Type B pancreatic cell (in vitro differentiated cells): ENCODE data around the gene PSME4. TPM values are rescaled to one million over a fixed set of nuclear protein-coding genes. Genes with fewer than 3 reads are reported as not detected.
A peak's percentile ranks its signal among the peaks of the same experiment; 100 is the strongest.

Source experiments
- DNase-seq: peaks from one replicate; pipeline ENCODE4 v3.0.0; 2021; ENCODE audit warnings: mixed read lengths; ENCODE audit not compliant: unreplicated experiment; ENCODE audit errors: extremely low spot score
- H3K27ac Mint-ChIP-seq: 2 replicates; pipeline ENCODE4 v1.8.0; 2021; ENCODE audit warnings: mild to moderate bottlenecking, mixed read lengths
- H3K27me3 Mint-ChIP-seq: 2 replicates; pipeline ENCODE4 v1.8.0; 2021; ENCODE audit warnings: mixed read lengths
- H3K36me3 Mint-ChIP-seq: 2 replicates; pipeline ENCODE4 v1.8.0; 2021; ENCODE audit warnings: mixed read lengths
- H3K4me1 Mint-ChIP-seq: one replicate; pipeline ENCODE4 v1.8.0; 2021; ENCODE audit warnings: mixed read lengths; ENCODE audit not compliant: unreplicated experiment
- H3K4me3 Mint-ChIP-seq: 2 replicates; pipeline ENCODE4 v1.8.0; 2021; ENCODE audit warnings: mild to moderate bottlenecking, mixed read lengths
- H3K9me3 Mint-ChIP-seq: 2 replicates; pipeline ENCODE4 v1.8.0; 2021; ENCODE audit warnings: mixed read lengths
- long read RNA-seq: library from polyadenylated mRNA; unstranded; transcript quantifications from one replicate; pipeline ENCODE4 v2.0.0, GENCODE V29; 2020
- total RNA-seq: library from RNA; stranded (reverse); gene quantifications from 2 replicates; pipeline ENCODE4 v1.2.1, GENCODE V29; 2021; ENCODE audit warnings: low replicate concordance
- TF ChIP-seq, protein P1 (sequence below): fragments of 200-600 bp; sonication (generic); conservative IDR thresholded peaks from 2 replicates; pipeline ENCODE4 v1.5.0; 2021; ENCODE audit warnings: antibody characterized with exemption, mild to moderate bottlenecking

The PSME4 gene, protein sequence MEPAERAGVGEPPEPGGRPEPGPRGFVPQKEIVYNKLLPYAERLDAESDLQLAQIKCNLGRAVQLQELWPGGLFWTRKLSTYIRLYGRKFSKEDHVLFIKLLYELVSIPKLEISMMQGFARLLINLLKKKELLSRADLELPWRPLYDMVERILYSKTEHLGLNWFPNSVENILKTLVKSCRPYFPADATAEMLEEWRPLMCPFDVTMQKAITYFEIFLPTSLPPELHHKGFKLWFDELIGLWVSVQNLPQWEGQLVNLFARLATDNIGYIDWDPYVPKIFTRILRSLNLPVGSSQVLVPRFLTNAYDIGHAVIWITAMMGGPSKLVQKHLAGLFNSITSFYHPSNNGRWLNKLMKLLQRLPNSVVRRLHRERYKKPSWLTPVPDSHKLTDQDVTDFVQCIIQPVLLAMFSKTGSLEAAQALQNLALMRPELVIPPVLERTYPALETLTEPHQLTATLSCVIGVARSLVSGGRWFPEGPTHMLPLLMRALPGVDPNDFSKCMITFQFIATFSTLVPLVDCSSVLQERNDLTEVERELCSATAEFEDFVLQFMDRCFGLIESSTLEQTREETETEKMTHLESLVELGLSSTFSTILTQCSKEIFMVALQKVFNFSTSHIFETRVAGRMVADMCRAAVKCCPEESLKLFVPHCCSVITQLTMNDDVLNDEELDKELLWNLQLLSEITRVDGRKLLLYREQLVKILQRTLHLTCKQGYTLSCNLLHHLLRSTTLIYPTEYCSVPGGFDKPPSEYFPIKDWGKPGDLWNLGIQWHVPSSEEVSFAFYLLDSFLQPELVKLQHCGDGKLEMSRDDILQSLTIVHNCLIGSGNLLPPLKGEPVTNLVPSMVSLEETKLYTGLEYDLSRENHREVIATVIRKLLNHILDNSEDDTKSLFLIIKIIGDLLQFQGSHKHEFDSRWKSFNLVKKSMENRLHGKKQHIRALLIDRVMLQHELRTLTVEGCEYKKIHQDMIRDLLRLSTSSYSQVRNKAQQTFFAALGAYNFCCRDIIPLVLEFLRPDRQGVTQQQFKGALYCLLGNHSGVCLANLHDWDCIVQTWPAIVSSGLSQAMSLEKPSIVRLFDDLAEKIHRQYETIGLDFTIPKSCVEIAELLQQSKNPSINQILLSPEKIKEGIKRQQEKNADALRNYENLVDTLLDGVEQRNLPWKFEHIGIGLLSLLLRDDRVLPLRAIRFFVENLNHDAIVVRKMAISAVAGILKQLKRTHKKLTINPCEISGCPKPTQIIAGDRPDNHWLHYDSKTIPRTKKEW (N-terminal part only)
- 59.0 and 65.6 TPM in 2 replicates for total RNA-seq
- long read RNA-seq, partial matches to known transcripts, result 28 of 31 reads
- long read RNA-seq, other reads (novel, unspliced or antisense), result 3 of 31 reads

DNA sequence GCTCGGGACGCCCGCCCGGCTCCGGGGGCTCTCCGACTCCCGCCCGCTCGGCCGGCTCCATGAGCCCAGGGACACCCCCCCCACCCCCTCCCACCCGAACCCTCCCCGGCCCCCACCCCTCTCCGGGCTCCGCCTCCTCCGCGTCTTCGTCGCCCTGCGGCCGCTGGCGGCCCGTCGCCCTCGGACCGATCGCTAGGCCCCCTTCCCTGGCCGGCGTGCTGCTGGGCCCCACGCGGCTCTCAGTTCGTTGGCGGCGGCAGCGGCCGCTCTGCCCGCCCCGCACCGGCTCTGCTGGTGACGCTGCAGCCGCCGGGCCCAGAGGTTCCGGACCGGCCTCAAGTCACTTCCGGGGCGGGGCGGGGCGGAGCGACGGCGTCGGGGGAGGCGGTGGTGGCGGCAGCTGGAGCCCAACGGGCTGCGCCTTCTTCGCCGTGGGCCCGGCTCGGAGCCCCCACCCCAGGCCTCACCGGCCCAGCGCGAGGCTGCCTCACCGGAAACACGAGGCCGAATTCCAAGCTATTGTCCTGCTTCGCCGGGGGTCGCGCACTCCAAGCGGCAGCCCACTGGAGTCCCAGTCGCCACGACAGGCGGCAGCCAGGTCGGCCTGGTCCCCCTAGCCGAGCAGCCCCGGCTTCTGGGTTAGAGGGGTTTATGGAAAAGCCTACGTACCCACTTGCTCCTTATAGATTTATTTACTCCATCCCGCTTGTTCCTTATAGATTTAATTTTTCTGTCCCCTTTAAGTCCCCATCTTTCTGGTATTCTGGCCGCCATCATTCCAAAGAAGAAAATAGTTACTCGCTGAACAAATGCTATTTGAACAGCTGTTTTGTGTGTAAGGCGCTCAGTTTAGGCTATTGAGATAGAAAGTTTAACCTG, at the start of gene PSME4:
Gene PSME4, minus strand, starts transcription at position 270 of the 879 bp plus-strand sequence. Its CDS starts 209 bp downstream, at position 61.
- Mint-ChIP-seq H3K4me1 (peaks cover 28% of the 10 kb centered on the region), H3K4me3 (peak within 1 kb of the TSS; percentile 95), H3K36me3 (peaks cover 28% of the 10 kb centered on the region), H3K27ac (peak within 1 kb of the TSS; percentile 97), H3K27me3 (no peaks in the 10 kb centered on the region), H3K9me3 (no peaks in the 10 kb centered on the region)
- peak; percentile 94 for DNase-seq
- TF ChIP-seq, protein P1, sequence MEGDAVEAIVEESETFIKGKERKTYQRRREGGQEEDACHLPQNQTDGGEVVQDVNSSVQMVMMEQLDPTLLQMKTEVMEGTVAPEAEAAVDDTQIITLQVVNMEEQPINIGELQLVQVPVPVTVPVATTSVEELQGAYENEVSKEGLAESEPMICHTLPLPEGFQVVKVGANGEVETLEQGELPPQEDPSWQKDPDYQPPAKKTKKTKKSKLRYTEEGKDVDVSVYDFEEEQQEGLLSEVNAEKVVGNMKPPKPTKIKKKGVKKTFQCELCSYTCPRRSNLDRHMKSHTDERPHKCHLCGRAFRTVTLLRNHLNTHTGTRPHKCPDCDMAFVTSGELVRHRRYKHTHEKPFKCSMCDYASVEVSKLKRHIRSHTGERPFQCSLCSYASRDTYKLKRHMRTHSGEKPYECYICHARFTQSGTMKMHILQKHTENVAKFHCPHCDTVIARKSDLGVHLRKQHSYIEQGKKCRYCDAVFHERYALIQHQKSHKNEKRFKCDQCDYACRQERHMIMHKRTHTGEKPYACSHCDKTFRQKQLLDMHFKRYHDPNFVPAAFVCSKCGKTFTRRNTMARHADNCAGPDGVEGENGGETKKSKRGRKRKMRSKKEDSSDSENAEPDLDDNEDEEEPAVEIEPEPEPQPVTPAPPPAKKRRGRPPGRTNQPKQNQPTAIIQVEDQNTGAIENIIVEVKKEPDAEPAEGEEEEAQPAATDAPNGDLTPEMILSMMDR, result no peak

DNA sequence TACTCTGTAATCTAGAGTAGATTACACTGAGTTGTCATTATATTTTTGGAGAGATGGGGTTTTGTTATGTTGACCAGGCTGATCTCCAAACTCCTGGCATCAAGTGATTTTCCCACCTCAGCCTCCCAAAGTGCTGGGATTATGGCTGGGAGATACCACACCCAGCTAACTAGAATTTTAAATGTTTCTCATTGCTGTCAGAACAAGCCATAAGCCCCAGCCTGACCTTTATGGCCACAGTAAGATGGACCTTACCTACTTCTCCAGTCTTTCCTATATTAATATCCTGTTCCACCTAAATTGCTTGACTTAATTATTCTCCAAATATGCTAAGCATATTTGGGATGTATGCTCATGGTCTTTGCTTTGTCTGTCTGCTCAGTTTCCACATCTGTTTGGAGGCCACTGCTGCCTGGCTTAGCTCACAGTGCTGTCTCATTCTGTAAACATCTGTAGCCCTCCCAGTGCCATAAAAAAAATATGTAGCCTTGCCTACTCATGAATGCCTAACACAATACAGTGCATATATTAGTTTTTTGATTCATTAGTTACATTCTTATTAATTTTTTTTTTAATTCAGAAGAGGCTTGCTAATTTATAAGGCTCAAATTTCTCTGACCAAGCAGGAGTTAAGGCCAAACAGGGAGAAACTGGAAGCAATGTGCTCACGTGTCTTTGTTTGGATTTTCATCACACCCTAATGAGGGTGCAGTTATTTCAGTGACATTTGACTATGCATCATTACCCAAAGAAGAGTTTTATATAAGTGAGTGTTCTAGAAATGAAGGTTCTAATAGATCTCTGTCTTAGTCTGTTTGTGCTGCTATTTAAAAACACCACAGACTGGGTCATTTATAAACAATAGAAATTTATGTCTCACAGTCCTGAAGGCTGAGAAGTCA, 45.3 kb upstream of the PSME4 start:
- TF ChIP-seq, protein P1, result no peak
- no peak overlapping the region for H3K4me3 Mint-ChIP-seq
- H3K36me3 Mint-ChIP-seq, result peaks cover 4% of the 10 kb centered on the region
- H3K27ac Mint-ChIP-seq, result peak overlapping the region; percentile 45
- no peaks in the 10 kb centered on the region for H3K27me3 Mint-ChIP-seq
- peaks cover 5% of the 10 kb centered on the region for H3K4me1 Mint-ChIP-seq
- H3K9me3 Mint-ChIP-seq, result no peaks in the 10 kb centered on the region
- no peak for DNase-seq

DNA sequence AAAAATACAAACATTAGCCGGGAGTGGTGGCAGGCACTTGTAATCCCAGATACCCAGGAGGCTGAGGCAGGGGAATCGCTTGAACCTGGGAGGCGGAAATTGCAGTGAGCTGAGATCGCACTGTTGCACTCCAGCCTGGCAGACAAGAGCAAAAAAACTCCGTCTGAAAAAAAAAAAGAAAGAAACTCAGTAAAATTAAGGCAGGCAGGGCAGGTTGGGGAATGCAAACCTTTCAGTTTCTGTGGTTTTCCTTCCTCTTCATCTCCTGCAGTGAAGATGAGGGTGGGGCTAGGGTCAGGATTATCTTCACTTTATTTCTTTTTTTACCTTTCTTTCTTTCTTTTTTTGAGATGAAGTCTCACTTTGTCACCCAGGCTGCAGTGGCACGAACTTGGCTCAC, 43.2 kb upstream of the PSME4 start:
- TF ChIP-seq, protein P1, result no peak
- H3K9me3 Mint-ChIP-seq, result no peaks in the 10 kb centered on the region
- no peak overlapping the region for H3K4me3 Mint-ChIP-seq
- H3K36me3 Mint-ChIP-seq, result no peaks in the 10 kb centered on the region
- H3K27ac Mint-ChIP-seq, result no peak overlapping the region
- peaks cover 5% of the 10 kb centered on the region for H3K4me1 Mint-ChIP-seq
- DNase-seq, result no peak
- no peaks in the 10 kb centered on the region for H3K27me3 Mint-ChIP-seq

DNA sequence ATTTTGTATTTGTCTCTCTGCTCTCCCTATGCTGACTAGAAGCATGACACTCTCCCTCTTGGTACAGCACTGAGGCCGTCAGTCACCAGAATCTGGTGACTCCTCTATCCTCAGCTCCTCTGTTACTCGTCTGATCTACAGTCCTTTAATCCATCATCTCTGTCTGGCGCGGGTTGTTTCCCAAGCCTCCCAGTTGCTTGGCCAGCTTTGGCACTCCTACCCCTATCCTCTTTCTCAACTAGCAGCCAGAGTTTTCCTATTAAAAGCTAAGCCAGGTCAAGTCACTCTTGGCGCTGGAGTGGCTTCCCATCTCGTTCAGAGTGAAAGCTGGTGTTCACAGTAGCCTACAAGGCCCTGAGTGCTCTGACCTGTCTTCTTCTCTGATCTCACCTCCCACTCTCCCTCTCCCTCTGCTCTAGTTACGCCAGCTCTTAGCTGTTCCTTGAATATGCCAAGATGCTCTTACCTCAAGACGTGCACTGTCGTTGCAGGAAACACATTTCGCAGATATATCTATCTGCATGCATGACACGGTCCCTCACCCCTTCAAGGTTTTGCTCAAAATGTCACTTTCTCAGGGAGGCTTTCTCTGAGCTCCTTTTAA, 41.8 kb upstream of the PSME4 start:
- TF ChIP-seq, protein P1, result no peak
- Mint-ChIP-seq H3K36me3 (no peaks in the 10 kb centered on the region), H3K4me1 (peaks cover 5% of the 10 kb centered on the region), H3K4me3 (no peak overlapping the region), H3K9me3 (no peaks in the 10 kb centered on the region), H3K27me3 (no peaks in the 10 kb centered on the region), H3K27ac (no peak overlapping the region)
- no peak for DNase-seq
